Measurements from ENCODE around the gene USP48.

DNA sequence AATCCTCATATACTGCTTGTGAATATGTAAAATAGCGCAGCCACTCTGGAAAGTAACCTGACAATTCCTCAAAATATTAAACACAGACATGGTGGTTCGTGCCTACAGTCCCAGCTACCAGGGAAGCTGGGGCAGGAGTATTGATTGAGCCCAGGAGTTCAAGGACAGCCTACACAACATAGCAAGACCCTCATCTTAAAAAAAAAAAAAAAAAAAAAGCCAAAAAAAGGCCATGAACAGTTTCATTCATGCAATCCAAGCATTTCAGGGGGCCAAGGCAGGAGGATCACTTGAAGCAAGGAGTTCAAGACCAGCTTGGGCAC lies 4.6 kb downstream of the USP48 start:
- TF ChIP-seq, protein P1, sequence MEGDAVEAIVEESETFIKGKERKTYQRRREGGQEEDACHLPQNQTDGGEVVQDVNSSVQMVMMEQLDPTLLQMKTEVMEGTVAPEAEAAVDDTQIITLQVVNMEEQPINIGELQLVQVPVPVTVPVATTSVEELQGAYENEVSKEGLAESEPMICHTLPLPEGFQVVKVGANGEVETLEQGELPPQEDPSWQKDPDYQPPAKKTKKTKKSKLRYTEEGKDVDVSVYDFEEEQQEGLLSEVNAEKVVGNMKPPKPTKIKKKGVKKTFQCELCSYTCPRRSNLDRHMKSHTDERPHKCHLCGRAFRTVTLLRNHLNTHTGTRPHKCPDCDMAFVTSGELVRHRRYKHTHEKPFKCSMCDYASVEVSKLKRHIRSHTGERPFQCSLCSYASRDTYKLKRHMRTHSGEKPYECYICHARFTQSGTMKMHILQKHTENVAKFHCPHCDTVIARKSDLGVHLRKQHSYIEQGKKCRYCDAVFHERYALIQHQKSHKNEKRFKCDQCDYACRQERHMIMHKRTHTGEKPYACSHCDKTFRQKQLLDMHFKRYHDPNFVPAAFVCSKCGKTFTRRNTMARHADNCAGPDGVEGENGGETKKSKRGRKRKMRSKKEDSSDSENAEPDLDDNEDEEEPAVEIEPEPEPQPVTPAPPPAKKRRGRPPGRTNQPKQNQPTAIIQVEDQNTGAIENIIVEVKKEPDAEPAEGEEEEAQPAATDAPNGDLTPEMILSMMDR (IDR thresholded peaks at IDR 0.05) = no peak
- TF ChIP-seq POLR2A (IDR thresholded peaks at IDR 0.05) = no peak

Measured in adrenal gland (tissue), 5 donors.